B cell (primary cell): ENCODE measurements around the gene IL13RA1. TPM values are rescaled to one million over a fixed set of nuclear protein-coding genes. Genes with fewer than 3 reads are reported as not detected.

Experiments used
- ATAC-seq: fragments of 200-7000 bp; cut with Tn5 transposase; one replicate; pipeline ENCODE4 v1.10.0; 2021; ENCODE audit warnings: low read depth, mild to moderate bottlenecking, moderate number of reproducible peaks, moderate library complexity
- CTCF ChIA-PET: fragments of 350-600 bp; sonication (Branson Sonifier 250); formaldehyde crosslinking; loops from one replicate; lab custom pipeline; 2021; ENCODE audit warnings: antibody characterized with exemption, inconsistent platforms; lab: Charles Lee
- POLR2A ChIA-PET: fragments of 350-600 bp; sonication (Branson Sonifier 250); formaldehyde crosslinking; loops from one replicate; lab custom pipeline; 2021; ENCODE audit warnings: antibody characterized with exemption; lab: Charles Lee
- DNase-seq: peaks from one replicate; pipeline ENCODE4 v3.0.0; 2013
- H2AFZ ChIP-seq: 2 replicates; pipeline ENCODE4 v1.6.1; 2012; ENCODE audit warnings: mild to moderate bottlenecking, low read depth, low read length; ENCODE audit not compliant: insufficient read depth, poor library complexity, severe bottlenecking
- H3K27ac ChIP-seq, 2 donors: 1 replicate in 1 of 2; 2 replicates in 1 of 2; pipeline ENCODE4 v1.5.1; 2012 to 2013; ENCODE audit warnings: low read length in 2 of 2, mild to moderate bottlenecking in 2 of 2, moderate library complexity in 1 of 2
- H3K27me3 ChIP-seq, 4 experiments: fragments of 200-600 bp in 1 of 4; sonication (generic) in 1 of 4; replicated peaks in 1 of 4; 1 replicate in 2 of 4; 2 replicates in 2 of 4; pipeline versions ENCODE4 v1.6.1 to v1.7.0; 2013 to 2016; ENCODE audit warnings: low read length in 3 of 4, mild to moderate bottlenecking in 2 of 4, mixed read lengths in 1 of 4, moderate library complexity in 1 of 4; ENCODE audit not compliant: insufficient read depth in 4 of 4, control insufficient read depth in 3 of 4; ENCODE audit errors: control extremely low read depth in 1 of 4
- H3K36me3 ChIP-seq, 2 experiments: replicated peaks in 1 of 2; 1 replicate in 1 of 2; 2 replicates in 1 of 2; pipeline versions ENCODE4 v1.6.1 to v1.7.1; 2013; ENCODE audit warnings: low read length in 1 of 2; ENCODE audit not compliant: insufficient read depth in 2 of 2, control insufficient read depth in 1 of 2; ENCODE audit errors: control extremely low read depth in 1 of 2, extremely low read depth in 1 of 2
- H3K4me1 ChIP-seq, 2 donors: fragments of 200-600 bp in 1 of 2; sonication (generic) in 1 of 2; 1 replicate in 1 of 2; 2 replicates in 1 of 2; pipeline versions ENCODE4 v1.5.1 to v1.6.1; 2013 to 2017; ENCODE audit warnings: low read length in 2 of 2; ENCODE audit not compliant: control insufficient read depth in 2 of 2, insufficient read depth in 2 of 2
- H3K4me2 ChIP-seq: replicated peaks from 2 replicates; pipeline ENCODE3; 2012; ENCODE audit warnings: mild to moderate bottlenecking, low read depth, low read length; ENCODE audit not compliant: poor library complexity, severe bottlenecking
- H3K4me3 ChIP-seq, 5 experiments: fragments of 200-600 bp in 1 of 5; sonication (generic) in 1 of 5; 1 replicate in 3 of 5; 2 replicates in 2 of 5; pipeline versions ENCODE4 v1.5.1 to v1.7.0; 2011 to 2016; ENCODE audit warnings: low read length in 4 of 5, mild to moderate bottlenecking in 4 of 5, low read depth in 2 of 5, control low read depth in 1 of 5, moderate library complexity in 1 of 5; ENCODE audit not compliant: insufficient read depth in 1 of 5; ENCODE audit errors: control extremely low read depth in 1 of 5, extremely low read depth in 1 of 5
- H3K79me2 ChIP-seq: fragments of 200-600 bp; sonication (generic); one replicate; pipeline ENCODE4 v1.6.0; 2016; ENCODE audit warnings: low read length; ENCODE audit not compliant: control insufficient read depth, insufficient read depth
- H3K9ac ChIP-seq: fragments of 200-600 bp; sonication (generic); 2 replicates; pipeline ENCODE4 v1.6.1; 2017; ENCODE audit warnings: mild to moderate bottlenecking, low read length, moderate library complexity
- H3K9me3 ChIP-seq, 3 donors: one replicate each; pipeline versions ENCODE4 v1.6.1 to v1.7.1; 2013; ENCODE audit warnings: low read length in 2 of 3; ENCODE audit not compliant: control insufficient read depth in 2 of 3, insufficient read depth in 1 of 3; ENCODE audit errors: control extremely low read depth in 1 of 3
- H4K20me1 ChIP-seq: 2 replicates; pipeline ENCODE4 v1.6.0; 2012; ENCODE audit warnings: mild to moderate bottlenecking, low read length; ENCODE audit not compliant: insufficient read depth, control insufficient read depth, poor library complexity, severe bottlenecking
- H3K27ac Mint-ChIP-seq: one replicate; pipeline ENCODE4 v1.8.0; 2021; ENCODE audit warnings: mixed read lengths
- H3K27me3 Mint-ChIP-seq: one replicate; pipeline ENCODE4 v1.8.0; 2021; ENCODE audit warnings: mixed read lengths
- H3K4me1 Mint-ChIP-seq: one replicate; pipeline ENCODE4 v1.8.0; 2021; ENCODE audit warnings: mixed read lengths
- H3K4me3 Mint-ChIP-seq: one replicate; pipeline ENCODE4 v1.8.0; 2021; ENCODE audit warnings: mixed read lengths
- H3K9me3 Mint-ChIP-seq: one replicate; pipeline ENCODE4 v1.8.0; 2022; ENCODE audit warnings: mixed read lengths; ENCODE audit not compliant: insufficient read depth
- EZH2 ChIP-seq: IDR thresholded peaks from 2 replicates; pipeline ENCODE4 v1.6.1; 2012; ENCODE audit warnings: borderline replicate concordance, low read depth, mild to moderate bottlenecking, moderate library complexity, low read length; ENCODE audit not compliant: insufficient read depth, poor library complexity, severe bottlenecking
- WGBS: methylation state at CpG from one replicate; pipeline ENCODE4 v1.1.5; 2013; ENCODE audit warnings: missing lambda C conversion rate; ENCODE audit not compliant: insufficient coverage; 5-methylcytosine and 5-hydroxymethylcytosine counted together
- intact Hi-C: fragments of 100-400 bp; cut with micrococcal nuclease; formaldehyde crosslinking; loops from one replicate; pipeline ENCODE4 v1.10.0; 2022
- polyA plus RNA-seq: library from polyadenylated mRNA; depleted of rRNA; stranded (reverse); fragments of >200 nt; gene quantifications from 2 replicates; pipeline ENCODE4 v1.2.3, GENCODE V29; 2012
- total RNA-seq, 2 donors: library from RNA; stranded (reverse); fragments of 120-200 nt in 1 of 2; gene quantifications; 1 replicate in 1 of 2; 2 replicates in 1 of 2; pipeline versions ENCODE4 v1.2.3 to v1.2.4, GENCODE V29; 2013 to 2022
- TF ChIP-seq, protein P1 (sequence below): fragments of 200-600 bp; IDR thresholded peaks from one replicate; pipeline ENCODE4 v1.8.0; 2022; ENCODE audit warnings: antibody characterized with exemption, mild to moderate bottlenecking

Gene IL13RA1
- total and polyA plus RNA-seq, 2 donors (not counting 1 experiment from before 2014, with no cell fraction given) = 9.2 to 36.1 TPM

DNA sequence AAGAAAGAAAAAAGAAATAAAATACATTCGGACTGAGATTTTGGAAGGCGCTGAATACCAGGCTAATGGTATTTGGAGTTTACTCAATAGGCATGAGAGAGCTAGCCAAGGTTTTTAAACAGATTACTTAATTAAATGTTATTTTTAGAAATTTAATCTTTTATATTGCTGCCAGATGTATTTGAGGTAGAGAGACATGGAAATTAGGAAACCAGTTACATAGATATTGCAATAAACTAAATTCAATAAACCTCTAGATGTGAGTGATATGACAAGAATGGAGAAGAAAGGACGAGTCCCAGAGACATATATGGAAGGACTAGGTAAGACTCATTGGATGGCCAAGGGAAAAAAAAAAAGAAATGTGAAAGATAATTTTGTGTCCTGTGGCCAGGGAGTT is 38.5 kb upstream of the IL13RA1 start:
- Histone ChIP-seq H3K27me3 (no peaks in the 10 kb centered on the region), H3K4me2 (no peak overlapping the region), H3K4me1 (no peaks in the 10 kb centered on the region), H4K20me1 (no peaks in the 10 kb centered on the region), H3K9ac (no peak overlapping the region), H2AFZ (no peak overlapping the region), H3K27ac (no peak overlapping the region), H3K36me3 (peaks cover 0 to 16% of the 10 kb centered on the region in 2 experiments), H3K79me2 (no peaks in the 10 kb centered on the region), H3K4me3 (no peak overlapping the region), H3K9me3 (no peaks in the 10 kb centered on the region)
- POLR2A ChIA-PET = no interaction called here
- H3K9me3 Mint-ChIP-seq = no peaks in the 10 kb centered on the region
- no peak for DNase-seq
- no peak overlapping the region for H3K4me3 Mint-ChIP-seq
- peaks cover 4% of the 10 kb centered on the region for H3K4me1 Mint-ChIP-seq
- H3K27me3 Mint-ChIP-seq = no peaks in the 10 kb centered on the region
- intact Hi-C loops = loop anchor here (10.0 kb wide), 1 partner anchor 46 kb away; no protein-coding TSS in a partner anchor
- ATAC-seq = no peak
- WGBS = no CpG with 5 or more reads among the region's 3 CpGs
- no peak for TF ChIP-seq EZH2
- TF ChIP-seq, protein P1, sequence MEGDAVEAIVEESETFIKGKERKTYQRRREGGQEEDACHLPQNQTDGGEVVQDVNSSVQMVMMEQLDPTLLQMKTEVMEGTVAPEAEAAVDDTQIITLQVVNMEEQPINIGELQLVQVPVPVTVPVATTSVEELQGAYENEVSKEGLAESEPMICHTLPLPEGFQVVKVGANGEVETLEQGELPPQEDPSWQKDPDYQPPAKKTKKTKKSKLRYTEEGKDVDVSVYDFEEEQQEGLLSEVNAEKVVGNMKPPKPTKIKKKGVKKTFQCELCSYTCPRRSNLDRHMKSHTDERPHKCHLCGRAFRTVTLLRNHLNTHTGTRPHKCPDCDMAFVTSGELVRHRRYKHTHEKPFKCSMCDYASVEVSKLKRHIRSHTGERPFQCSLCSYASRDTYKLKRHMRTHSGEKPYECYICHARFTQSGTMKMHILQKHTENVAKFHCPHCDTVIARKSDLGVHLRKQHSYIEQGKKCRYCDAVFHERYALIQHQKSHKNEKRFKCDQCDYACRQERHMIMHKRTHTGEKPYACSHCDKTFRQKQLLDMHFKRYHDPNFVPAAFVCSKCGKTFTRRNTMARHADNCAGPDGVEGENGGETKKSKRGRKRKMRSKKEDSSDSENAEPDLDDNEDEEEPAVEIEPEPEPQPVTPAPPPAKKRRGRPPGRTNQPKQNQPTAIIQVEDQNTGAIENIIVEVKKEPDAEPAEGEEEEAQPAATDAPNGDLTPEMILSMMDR = no peak
- CTCF ChIA-PET = interaction anchor here (0.6 to 1.1 kb wide), 2 partner anchors 37 to 113 kb away, joined by 3 read pairs; no protein-coding TSS in a partner anchor
- H3K27ac Mint-ChIP-seq = peak overlapping the region; percentile 12

DNA sequence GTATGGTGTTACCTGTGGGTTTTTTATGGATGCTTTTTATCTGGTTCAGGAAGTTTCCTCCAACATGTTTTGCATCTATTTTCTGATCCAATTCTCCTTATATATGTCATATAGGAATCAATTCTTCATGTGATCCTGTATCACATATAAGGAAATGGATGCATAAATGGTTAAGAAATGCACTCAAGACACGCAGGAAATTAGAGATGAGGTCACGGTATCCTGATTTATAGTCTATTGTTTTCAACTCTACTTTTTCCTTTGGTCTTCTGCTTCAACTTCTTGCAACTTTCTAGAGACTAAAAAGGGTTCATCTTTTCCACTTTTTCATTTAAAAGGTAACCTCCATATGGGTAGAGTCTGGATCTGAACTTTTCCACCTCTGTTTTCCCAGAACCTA is 33.6 kb upstream of the IL13RA1 start:
- Mint-ChIP-seq H3K4me3 (no peak overlapping the region), H3K27ac (no peak overlapping the region), H3K27me3 (no peaks in the 10 kb centered on the region), H3K9me3 (no peaks in the 10 kb centered on the region), H3K4me1 (peaks cover 23% of the 10 kb centered on the region)
- H3K27ac ChIP-seq = peak overlapping the region in 1 of 2 donors; percentile 17
- no peak overlapping the region for H3K9ac ChIP-seq
- no peak for DNase-seq
- ChIA-PET CTCF (no interaction called here), POLR2A (no interaction called here)
- intact Hi-C loops = no loop called here
- peaks cover 0 to 6% of the 10 kb centered on the region in 2 experiments for H3K36me3 ChIP-seq
- peaks cover 6 to 11% of the 10 kb centered on the region in 2 donors for H3K4me1 ChIP-seq
- no peaks in the 10 kb centered on the region for H3K79me2 ChIP-seq
- no peak overlapping the region for H3K4me2 ChIP-seq
- no CpG with 5 or more reads among the region's 2 CpGs for WGBS
- H2AFZ ChIP-seq = no peak overlapping the region
- no peak for ATAC-seq
- no peaks in the 10 kb centered on the region for H3K27me3 ChIP-seq
- TF ChIP-seq EZH2 = no peak
- TF ChIP-seq, protein P1 = no peak
- no peaks in the 10 kb centered on the region for H3K9me3 ChIP-seq
- H4K20me1 ChIP-seq = no peaks in the 10 kb centered on the region
- H3K4me3 ChIP-seq = no peak overlapping the region
